ENCODE measurements around the gene PTPA.

PTPA gene

GRCh38 chr9:129081388-129081904 lies 29.8 kb upstream of the PTPA start:
- in situ Hi-C loops (cut with MboI; ENCODE audit: low sequenced_read_pairs): no loop called here

GRCh38 chr9:129084087-129084486 lies 27.1 kb upstream of the PTPA start:
- in situ Hi-C loops (cut with MboI; ENCODE audit: low sequenced_read_pairs): no loop called here

DNA sequence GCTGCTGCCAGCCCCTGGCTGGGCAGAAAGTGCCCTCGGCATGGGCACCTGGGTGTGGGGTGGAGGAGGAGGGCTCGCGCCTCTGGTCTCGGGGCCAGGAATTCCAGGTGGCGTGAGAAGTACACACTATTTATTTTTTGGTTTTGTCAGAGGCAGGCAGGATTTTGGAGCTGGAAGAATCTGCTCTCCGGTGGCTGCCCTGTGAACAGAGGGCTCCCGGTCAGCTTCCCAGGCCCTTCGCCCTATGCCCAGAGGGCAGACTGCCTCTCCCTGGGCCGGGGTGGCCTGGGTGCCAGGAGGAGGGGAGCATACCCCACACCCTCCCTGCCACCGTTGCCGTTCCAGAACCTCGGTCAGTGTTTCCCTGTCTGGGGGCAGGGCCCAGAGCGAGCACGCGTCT lies 22.0 kb upstream of the PTPA start:
- in situ Hi-C loops (cut with MboI; ENCODE audit: low sequenced_read_pairs): no loop called here

- in situ Hi-C loops (cut with MboI; ENCODE audit: low sequenced_read_pairs): no loop called here
These were observed 17.4 kb upstream of the PTPA start for GRCh38 chr9:129093602-129094386.

DNA sequence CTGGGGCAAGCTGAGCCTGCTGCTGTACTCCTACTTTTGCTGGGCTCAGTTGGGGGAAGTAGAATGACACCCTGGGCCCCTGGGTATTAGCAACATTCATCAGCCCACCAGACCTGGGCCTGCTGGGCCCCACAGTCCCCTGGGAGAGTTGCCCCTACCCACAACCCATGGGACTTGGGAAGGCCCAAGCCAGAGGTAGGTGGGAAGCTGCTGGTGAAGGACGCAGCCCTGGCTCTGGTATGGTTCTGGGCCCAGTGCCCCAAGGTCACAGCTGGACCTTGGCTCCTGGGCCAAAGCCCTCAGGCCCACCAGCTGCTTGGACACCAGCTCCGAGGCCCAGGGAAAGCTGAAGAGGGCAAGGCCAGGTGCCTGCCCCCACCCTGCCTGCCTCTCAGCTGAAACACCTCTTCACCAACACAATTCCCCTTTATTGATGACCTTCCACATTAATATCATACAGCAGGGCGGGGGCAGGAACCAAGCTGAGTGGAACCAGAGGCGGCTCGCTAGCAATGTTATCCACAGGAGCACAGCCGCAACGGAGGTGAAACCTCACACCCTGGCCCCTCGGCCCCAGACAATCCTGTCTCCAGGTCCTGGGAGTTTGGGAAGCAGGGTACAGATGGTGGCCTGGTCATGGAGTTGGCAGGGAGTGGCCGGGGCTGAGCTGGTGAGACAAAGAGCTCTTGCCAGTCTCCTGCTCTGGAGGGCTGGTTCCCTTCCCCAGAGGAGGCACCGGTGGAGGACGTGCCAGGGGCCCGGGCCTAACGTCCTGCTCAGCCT lies 16.6 kb upstream of the PTPA start:
- in situ Hi-C loops (cut with MboI; ENCODE audit: low sequenced_read_pairs): no loop called here

DNA sequence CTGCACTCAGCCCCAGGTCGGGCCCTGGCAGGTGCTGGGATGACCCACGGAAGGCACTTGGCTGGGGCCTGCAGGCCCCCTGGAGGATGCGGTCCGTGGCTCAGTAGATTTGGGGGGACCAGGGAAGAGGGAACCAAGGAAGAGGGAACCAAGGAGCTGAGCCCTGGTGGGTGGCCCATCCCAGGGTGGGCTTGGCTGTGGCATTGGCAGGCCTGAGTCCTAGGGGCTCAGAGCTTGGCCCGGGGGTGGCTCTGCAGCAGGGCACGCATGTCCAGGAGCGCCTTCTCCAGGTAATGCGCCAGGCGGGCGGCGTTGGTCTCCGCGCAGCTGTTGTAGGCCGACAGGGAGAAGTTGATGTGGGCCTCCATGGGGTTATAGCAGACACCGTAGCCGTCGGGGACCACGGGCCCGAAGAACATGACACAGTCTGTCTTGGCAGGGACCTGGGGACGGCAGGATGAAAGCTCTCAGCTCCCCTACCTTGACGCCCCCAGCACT lies 16.0 kb upstream of the PTPA start:
- in situ Hi-C loops (cut with MboI; ENCODE audit: low sequenced_read_pairs): no loop called here

DNA sequence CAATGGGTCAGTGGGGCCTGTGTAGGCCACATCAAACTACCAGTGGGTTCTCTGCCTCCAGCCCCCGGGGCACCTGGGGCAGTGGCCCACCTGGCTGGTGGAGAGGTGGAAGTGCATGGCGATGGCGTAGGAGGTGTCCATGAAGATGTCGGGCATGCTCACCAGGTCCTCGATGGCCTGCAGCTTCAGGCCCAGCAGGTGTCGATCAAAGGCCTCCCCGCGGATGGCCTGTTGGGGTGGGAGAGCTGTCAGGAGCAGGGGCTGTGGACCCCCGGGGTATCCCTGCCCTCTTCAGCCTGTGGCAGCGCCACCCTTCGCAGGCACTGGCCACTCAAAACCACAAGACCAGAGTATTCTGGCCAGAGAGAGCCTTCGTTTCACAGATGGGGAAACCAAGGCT lies 15.3 kb upstream of the PTPA start:
- in situ Hi-C loops (cut with MboI; ENCODE audit: low sequenced_read_pairs): no loop called here

- in situ Hi-C loops (cut with MboI; ENCODE audit: low sequenced_read_pairs): no loop called here
These were observed 13.4 kb upstream of the PTPA start for GRCh38 chr9:129097671-129098306.

DNA sequence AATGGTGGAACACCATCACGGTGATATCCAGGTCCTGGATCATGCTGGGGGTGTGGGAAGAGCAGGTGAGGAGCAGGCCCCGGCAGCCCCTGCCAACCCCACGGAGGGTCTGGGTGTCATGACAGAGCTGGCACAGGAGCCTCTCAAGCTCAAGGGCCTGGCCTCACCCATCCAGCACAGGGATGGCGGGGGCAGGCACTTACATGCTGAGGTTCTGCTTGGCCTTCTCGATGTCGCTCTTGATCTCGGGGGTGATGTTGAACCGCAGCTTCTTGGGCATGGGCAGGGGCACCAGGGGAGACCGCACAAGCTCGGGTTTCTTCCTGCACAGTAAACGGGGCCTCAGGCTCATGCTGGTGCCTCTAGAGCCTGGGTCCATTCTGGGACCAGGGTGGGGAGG lies 12.9 kb upstream of the PTPA start:
- in situ Hi-C loops (cut with MboI; ENCODE audit: low sequenced_read_pairs): no loop called here

GRCh38 chr9:129100383-129101169 lies 10.6 kb upstream of the PTPA start:
- in situ Hi-C loops (cut with MboI; ENCODE audit: low sequenced_read_pairs): no loop called here

DNA sequence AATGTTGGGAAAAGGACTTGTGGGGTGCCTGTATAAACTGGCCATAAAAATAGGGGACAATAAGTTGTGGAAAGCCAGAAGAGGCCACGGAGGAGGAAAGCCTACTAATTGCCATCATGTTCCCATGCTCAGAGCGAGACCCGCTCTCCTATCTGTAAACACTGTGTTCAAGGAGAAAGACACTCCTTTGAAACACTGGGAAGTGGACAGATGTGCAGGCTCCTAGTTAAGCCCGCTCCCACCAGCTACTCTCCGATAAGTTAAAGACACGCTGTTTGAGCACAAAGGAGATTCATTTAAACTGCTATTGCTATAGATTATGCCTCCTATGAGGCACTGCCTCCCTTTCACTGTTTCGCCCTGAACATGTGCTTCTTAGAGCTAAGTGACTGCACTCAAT lies 9.9 kb upstream of the PTPA start:
- in situ Hi-C loops (cut with MboI; ENCODE audit: low sequenced_read_pairs): no loop called here

GRCh38 chr9:129102095-129102525 lies 9.1 kb upstream of the PTPA start:
- in situ Hi-C loops (cut with MboI; ENCODE audit: low sequenced_read_pairs): no loop called here

- in situ Hi-C loops (cut with MboI; ENCODE audit: low sequenced_read_pairs): no loop called here
These were observed 8.2 kb upstream of the PTPA start for GRCh38 chr9:129102791-129103594.

DNA sequence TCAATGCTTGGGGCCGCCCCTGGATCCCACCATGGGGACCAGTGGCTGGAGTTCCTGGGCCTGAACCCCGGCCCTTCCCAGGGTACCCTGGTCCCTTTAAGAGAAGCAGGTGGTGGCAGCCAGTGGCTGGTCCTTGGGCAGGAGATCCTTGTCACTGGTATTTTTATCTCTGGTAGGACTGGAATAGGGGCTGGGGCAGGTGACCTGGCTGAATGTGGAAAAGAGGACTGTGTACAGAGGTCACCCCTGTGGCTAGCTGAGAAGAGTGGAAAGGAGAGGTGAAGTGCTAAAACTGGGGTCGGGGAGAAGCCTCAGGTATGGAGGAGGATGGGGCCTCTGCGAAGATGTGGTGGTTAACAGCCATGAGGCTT lies 7.6 kb upstream of the PTPA start:
- in situ Hi-C loops (cut with MboI; ENCODE audit: low sequenced_read_pairs): no loop called here

GRCh38 chr9:129104051-129104450 lies 7.2 kb upstream of the PTPA start:
- in situ Hi-C loops (cut with MboI; ENCODE audit: low sequenced_read_pairs): no loop called here

DNA sequence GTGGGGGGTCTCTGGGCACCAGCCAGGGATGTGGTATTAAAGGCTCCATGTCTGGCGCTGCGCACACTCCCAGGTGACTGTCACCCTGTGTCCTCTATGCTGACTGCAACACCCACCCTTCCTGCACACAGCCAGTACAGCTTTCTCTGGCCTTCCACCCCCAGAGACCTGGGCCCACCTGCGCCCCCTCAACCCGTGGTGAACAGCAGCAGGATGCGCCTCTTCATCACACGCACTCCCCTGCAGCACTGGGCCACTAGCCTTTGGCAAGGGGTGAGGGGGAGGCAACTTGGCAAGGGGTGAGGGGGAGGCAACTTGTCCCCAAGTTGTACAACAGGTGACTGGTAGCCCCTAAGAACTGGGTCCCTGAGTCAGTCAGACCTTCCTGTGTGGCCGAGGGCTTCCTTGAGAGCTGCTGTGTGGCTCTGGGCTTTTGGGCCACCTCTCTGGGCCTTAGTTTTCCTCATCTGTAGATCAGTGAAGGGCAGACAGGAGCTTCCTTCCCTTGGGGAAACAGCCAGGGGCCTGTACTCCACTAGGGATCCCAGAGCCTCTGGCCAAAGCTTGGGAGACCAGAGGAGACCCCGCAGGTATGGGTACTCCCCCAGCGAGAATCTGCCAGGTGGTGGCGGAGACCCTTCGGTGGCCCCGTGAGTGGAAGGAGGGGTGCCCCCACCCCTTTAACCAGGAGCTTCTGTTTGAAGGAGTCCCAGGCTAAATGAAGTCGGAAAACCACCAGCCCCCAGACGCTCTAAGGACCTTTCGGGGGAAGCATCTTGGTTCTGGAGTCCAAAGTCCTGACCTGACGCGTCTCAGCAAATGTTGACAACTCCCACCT lies 5.1 kb upstream of the PTPA start:
- in situ Hi-C loops (cut with MboI; ENCODE audit: low sequenced_read_pairs): no loop called here

DNA sequence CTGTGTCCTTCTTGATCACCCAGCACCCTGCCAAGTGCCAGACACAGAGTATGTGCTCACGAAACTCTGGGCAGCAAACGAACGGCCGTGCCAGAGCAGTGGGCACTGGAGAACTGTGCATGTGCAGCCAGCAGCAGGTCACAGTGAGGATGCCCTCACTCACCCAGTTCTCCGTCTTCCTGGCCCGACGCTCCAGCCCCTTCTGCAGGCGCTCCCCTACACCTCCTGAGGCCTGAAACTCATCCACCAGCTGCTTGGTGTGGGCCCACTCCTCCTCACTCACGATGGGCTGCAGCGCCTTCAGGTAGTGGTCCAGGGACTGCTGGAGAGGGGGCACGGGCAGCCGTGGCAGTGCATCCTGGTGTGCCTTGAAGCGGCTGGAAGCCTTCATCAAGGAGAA lies 3.6 kb upstream of the PTPA start:
- in situ Hi-C loops (cut with MboI; ENCODE audit: low sequenced_read_pairs): no loop called here

- in situ Hi-C loops (cut with MboI; ENCODE audit: low sequenced_read_pairs): no loop called here
These were observed 3.0 kb upstream of the PTPA start for GRCh38 chr9:129108083-129108804.

Data from hTERT RPE-1 (cell line).